ENCODE measurements around the gene UBE2U.
"Not testable (repeated sequence)": the region's sequence is repeated elsewhere in the genome, so short reads cannot be mapped to it uniquely, and the experiment has no call there.

The UBE2U gene

DNA sequence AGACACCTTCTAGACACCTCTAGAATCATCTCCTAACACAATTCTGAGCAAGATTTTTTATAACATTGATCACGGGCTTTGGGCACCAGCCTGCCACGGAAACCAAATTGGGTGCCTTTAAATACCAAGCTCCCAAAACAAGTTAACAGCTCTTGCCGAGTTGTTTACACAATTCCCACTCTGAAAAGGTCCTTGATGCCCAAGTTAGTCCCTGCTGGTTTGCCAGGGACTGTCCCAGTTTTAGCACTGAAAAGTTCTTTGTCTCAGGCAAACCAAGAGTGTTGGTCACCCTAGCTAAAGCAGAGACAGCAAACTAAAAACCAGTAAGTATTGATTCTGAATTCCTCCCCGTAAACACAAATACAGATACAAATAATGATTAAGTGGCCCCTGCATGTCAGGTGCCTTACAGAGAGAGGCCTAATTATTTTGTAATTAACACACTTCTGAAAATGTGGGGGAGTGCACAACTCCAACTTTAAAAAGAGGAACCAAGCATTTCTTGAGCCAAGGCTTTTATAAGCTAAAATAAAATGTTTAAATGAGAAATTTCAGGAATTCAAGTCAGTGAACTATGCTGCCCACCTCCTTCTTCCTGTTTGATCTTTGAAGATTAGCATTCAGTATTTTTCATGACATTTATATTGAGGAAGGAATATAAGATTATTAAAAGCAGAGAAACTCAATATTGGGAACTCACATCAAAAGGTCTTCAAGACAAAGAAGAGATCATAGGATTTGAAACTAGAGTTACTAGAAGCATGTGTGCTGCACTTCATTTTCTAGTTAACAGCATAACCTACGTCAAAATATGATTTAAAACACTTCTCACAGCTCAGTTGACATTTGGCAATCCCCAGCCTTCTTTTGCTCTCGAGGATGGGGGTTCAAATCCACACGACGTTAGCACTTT lies 9.0 kb upstream of the UBE2U start:
- DNase-seq (ENCODE audit: low spot score) = no peak

DNA sequence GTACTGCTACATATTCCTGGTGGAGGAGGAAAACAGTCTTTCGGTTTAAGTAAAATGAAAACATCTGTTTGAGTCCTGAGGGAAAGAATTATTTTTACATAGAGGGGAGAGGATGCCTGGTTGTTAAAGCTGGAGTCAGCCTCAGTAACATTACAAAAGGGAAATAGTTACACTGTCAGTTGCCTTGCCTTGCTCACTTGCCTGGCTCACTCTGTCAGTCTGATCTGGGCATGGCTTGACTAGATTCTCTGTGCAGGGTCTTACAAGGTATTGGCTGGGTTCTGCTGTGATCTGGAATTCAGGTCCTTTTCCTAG lies 8.4 kb upstream of the UBE2U start:
- peak; percentile 56 for DNase-seq (ENCODE audit: low spot score)

DNA sequence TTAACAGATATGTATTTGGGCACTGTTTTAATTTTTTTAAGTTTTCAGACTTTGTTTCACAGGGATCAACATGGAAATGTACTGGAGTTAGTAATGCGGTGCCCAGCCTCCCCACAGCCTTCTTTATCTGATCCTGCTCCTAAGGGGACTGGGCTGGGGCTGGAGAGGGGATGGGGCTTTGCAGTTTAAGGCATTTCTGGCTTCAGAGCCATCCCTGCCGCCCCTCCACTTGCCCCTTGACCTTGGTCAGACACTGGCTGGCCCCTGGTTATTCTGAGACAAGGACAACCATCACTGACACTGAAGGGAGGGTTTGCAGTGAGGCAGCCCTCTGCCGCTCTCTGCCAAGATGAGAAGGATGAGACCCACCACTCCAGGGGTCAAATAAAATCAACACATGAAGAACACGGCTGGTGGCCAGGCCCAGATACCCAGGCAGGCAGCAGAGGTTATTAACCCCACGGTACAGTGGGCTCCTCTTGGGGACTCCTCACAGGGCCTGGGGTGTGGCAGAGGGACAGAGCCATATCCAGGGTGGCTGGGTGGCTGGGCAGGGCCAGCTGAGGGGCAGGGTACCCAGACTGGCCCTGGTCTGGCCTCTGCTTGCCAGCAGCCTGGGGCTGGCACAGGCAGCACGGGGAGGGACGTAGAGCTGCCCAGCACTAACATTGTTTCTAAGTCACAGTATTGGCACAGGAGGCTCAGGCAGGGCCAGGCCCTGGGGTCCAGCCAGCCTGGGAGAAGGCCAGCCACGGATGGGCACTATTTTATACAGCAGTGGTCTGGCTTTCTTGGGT lies 7.2 kb upstream of the UBE2U start:
- DNase-seq (ENCODE audit: low spot score) = no peak

DNA sequence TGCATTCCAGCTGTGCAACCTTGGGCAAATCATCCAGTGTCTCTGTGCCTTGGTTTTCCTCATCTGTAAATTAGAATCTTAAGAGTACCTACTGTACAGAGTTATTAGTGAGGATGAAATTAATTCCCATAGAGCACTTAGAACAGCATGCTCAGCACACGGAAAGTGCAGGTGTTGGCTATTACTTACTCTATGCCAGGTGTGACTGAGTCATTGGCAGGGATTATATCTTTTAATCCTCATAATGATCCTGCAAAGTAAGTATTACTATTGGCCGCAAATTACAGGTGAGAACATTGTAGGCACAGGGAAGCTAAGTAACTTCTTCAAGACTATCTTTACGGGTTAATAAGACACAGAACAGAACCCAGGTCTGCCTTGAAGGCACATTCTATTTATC lies 6.3 kb upstream of the UBE2U start:
- DNase-seq (ENCODE audit: low spot score) = no peak

DNA sequence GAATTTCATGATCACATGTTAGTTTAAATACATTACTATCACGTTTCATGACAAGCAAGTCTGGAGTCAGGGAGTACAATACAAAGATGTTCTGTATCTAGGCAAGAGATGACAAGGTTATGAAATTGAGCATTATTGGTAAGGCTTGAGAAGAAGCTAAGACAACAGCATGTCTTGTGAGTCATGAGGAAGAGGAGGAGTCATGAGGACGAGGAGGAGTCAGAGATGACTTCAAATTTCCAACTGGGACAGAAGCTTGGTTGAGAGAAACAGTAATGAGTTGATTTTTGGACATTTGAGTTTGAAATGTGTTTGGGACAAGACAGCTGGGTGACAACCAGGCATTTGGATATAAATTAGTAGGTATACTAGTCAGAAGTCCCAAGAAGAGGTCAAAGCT lies 4.3 kb upstream of the UBE2U start:
- no peak for DNase-seq (ENCODE audit: low spot score)

DNA sequence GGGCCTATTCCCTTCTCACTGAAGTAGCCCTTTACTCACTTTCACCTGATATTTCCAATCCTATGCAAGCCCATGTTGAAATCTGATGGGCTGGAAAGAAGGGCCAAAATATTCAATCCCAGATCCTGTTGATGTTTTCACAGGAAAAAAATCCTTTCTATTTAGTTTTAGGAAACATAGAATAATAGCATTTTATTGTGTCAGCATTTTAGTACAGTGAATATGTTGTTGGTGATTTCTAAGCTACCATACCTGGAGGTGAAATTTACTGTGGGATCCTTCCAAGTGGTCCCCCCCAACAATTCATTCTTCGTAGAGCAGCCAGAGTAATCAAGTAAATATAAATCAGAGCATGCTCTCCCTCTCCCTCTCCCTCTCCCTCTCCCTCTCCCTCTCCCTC lies 3.4 kb upstream of the UBE2U start:
- no peak for DNase-seq (ENCODE audit: low spot score)

DNA sequence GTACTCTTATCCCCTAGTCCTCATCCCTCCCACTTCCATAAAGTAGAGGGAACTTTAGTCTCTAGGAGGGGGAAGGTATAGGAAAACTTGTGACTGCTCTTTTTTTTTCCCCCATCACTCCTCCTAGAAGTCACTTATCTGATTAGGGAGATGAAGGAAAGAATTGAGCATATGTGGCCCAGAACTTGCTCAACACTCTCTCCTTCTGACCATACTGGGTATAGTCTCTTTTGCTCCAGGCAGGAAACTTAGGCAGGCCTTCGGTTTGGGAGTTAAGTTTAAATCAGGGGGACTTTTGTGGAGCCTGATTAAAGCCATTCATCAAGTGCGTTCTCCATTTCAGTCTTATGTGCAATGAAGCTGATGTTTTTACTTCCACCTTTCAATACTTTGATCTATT lies 5.8 kb downstream of the UBE2U start:
- no peak for DNase-seq (ENCODE audit: low spot score)

DNA sequence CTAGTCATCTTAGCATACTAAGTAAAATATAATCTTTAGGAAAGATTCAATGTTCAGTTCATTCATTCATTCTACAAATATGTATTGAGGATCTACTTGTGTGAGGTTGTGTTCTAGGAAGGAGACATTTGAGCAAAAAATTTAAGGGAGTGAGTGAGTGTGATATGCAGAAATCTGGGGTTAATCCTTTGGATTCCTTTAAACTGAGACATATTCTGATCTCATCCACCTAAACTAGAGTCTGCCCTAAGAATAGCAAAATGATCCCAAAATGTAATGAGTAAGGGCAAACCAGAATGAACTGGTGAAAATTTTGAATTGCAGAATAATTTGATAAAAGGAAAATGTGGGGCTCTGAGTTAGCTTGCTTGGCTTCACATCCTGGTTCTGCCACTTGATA lies 8.6 kb downstream of the UBE2U start:
- peak; percentile 68 for DNase-seq (ENCODE audit: low spot score)

DNA sequence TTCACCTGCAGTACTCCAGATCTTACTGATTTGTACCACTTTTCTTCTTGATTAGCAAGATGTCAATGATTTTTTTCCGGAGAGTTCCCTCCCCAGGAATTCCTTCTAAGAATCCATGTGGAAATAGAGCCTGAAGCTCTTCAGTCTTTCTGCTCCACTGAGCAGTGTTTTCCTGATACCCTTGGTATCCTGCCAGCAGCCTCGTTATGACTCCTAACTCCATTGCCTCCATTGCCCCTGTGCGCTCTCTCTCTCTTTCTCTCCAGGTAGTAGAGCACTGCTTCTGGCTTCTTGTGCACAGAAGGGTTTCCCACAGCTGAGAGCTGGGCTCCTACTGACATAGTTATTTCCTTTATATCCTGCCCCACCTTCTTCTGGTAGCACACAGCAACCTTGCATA lies 12.2 kb downstream of the UBE2U start:
- no peak for DNase-seq (ENCODE audit: low spot score)

DNA sequence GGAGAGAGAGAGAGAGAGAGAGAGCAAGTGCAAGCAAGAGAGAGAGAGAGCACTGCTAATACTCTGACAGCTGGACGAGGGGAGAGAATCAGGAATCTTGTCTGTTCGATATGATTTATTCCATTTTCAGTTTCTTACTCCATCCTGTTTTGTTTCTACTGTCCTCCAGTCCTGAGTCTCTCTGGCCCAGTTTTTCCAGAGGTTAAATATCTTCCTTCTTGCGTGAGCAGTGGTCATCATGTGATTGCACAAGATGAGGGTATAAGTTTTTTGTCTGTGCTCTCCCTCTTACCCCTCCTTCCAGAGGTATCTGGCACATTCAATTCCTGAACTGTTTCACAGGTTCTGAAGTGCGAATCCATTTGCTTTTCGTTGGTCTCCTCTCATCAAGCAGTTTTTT lies 16.8 kb downstream of the UBE2U start:
- DNase-seq (ENCODE audit: low spot score) = no peak

DNA sequence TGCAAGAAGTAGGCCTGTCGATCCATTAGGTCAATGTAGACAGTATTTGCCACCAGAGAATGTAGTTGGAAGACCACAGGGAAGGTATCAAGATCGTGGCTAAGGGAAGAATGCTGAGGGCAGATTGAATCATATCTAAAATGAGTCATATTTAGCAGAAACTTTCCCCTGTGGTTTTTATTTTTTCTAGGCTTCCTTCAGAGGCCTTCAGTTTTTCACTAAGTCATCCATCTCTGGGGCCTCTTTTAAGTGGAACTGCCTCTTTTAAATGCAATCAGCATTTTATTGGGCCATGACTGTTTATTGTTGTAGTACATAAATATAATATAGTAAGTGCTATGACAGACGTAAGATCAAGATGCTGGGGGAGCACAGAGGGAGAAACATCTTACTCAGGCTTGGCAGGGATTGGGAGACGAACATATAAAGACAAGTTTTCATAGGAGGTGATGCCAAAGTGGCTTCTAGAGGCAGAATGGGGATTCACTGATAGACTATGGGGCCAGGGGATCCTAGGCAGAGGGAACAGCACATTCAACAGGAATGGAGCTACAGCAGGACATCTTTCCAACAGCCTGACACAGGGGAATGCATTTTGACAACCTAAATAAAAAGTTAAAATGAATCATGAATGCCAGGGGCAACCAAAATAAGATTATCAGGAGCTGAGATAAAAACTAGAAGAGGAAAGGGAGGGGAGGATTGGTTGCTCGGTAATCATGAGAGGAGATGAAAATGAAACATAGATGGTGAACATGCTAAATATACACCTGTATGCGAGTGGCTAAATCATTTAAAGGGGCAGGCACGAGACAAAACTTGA lies 20.1 kb downstream of the UBE2U start:
- peak; percentile 81 for DNase-seq (ENCODE audit: low spot score)

DNA sequence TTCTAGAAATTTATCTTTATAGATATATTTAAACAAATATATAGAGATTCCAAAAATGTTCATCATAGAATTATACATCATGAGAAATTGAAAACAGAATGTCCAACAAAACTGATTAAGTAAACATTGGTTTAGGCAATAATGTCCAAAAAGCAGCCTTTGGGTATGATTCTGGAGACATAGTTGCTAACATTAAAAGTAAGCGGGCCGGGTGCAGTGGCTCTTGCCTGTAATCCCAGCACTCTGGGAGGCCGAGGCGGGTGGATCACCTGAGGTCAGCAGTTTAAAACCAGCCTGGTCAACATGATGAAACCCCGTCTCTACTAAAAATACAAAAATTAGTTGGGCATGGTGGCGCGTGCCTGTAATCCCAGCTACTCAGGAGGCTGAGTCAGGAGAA lies 20.8 kb downstream of the UBE2U start:
- not testable (repeated sequence) for DNase-seq (ENCODE audit: low spot score)

DNA sequence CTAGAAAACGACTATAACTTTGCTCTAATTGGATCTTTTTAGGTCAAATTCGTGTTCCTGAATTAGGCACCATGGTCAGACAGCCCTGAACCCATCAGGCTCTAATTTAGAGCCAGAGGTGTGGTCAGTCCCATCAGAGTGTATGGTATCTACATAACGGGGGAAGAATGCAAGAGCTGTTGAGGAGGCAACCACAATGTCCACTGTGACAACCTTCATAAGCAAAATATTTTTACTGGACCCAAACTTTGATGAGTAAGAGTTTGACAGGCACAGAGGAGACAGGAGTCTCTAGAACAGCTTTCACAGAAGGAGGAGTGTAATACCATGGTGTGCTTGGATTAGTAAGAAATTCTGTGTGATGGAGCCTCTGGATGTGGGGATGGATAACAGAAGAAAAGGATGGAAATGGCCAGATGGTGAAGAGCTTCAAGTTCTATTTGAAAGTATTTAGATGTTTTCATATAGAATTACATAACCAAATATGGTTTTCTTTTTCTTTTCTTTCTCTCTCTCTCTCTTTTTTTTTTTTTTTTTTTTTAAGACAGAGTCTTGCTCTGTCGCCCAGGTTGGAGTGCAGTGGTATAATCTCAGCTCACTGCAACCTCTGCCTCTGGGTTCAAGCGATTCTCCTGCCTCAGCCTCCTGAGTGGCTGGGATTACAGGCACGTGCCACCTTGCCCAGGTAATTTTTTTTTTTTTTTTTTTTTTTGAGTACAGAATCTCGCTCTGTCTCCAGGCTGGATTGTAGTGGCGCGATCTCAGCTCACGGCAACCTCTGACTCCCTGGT lies 24.9 kb downstream of the UBE2U start:
- DNase-seq (ENCODE audit: low spot score) = peak; percentile 60

DNA sequence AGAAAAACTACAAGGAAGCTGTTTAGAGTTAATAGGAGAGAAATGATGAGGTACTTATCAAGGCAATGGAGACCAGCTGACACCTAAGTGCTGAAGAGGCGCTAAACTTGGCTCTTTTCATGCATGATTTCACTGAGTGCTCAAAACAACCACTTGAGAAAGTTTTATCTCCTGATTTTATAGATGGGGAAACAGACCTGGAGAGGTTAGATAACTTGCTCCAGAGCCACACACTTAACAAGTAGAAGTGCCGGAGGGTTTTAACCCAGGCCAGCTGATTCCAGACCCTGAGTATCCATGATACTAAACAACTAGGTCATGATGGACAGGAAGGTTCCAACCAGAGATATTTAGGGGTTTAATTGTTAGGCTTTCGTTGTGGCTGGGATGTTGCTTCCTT lies 25.9 kb downstream of the UBE2U start:
- DNase-seq (ENCODE audit: low spot score) = no peak

DNA sequence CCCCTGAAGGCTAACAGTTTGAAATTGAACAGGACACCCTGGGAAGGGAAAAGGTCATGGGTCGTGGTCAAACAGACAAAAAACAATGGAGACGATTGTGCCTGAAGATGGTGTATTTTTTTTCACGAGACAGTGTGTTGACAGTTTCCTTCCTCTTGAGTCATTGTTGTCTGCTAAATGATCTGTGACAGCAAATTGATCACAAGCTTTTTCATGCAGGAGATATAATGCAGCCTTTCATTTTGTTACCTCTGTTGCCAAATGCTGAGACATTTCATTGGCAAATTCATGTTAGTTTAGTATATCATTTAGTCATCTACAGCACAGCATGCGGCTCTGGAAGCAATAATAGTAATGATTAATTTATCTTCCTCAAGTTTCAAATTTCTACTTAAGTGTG lies 27.7 kb downstream of the UBE2U start:
- no peak for DNase-seq (ENCODE audit: low spot score)

DNA sequence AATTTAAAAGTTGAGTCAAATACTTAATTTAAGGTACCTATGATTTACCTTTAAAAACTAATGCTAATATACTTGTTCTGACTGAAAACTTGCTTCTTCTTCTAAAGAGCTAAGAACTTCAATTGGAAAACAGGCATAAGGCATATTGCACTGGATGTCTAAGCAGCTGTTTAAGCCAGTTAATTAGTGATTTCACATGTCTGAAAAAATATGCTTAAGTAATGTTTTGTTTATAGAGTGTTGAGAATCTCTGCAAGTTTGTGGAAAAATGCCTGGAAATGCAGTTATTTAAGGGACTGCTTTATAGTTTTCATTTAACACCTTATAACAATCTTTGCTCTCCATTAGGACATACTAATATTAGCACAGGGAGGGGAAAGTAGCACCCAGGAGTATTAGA lies 28.2 kb downstream of the UBE2U start:
- no peak for DNase-seq (ENCODE audit: low spot score)

DNA sequence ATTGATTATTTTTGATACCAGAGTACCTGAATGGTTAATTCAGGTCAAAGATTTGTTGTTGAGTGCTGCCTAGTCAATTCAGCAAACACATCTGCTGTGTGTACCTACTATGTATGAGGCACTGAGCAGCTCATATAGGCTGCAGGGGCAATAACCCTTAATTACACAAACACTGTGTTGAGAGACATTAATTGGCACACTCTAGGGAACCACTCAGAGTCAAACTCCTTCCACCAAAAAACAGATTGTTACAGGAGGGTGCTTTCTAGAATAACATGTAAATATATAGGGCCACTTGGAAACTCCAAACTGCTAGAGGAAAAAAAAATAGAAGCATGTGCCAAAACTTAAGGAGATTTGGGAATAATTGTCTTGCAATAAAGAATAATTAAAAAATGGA lies 31.3 kb downstream of the UBE2U start:
- no peak for DNase-seq (ENCODE audit: low spot score)

DNA sequence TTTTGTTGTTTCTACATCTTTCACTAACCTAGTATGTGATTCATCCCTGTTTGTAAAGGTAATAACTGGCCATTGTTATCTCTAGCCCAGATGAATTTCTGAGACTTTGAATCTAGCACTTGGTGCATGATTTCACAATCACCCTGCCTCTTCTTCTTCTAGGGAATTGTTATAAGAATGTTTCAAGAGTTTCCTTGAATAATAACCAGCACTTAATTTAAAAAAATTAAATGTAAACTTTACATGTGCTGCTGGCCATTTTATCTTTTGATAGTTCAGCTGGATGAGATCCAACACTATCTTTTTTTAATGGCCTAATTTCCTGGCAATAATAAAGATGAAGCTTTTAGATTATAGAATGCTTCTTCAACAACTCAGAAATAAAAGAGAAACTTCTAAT lies 31.8 kb downstream of the UBE2U start:
- DNase-seq (ENCODE audit: low spot score) = no peak

DNA sequence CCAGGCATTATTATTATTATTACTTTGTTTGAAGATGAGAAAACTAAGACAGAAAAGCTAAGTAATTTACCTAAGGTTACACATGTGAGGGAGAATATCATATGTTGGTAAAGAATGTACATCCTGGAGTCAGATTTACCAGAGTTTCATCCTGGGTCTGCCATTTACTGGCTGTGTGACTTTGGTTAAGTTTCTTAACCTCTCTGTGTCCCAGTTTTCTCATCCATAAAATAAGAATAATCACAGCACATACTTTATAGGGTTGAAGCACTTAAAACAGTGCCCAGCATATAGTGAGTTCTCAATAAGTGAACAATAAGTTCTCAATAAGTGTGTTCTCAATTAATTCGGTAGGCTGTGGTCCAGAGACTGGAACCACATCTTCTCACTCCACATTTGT lies 32.5 kb downstream of the UBE2U start:
- DNase-seq (ENCODE audit: low spot score) = no peak

DNA sequence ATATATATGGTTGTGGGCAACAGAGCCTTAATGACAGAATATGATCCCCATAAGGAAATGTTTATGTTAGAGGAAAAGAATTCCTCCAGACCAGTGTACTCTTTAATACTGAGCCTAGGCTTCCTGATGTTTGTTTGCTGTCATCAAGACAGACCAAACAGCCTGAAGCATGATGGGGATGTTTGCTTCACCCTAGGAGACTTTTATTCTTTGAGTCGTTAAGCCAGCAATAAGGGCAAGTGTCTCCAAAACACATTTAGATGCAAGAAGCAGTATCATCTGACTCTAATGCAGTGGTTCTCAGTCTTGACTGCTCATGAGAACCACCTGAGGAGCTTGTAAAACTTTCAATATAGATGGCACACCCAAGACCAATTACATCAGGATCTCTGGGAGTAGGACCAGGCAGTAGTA lies 33.1 kb downstream of the UBE2U start:
- DNase-seq (ENCODE audit: low spot score) = no peak

DNA sequence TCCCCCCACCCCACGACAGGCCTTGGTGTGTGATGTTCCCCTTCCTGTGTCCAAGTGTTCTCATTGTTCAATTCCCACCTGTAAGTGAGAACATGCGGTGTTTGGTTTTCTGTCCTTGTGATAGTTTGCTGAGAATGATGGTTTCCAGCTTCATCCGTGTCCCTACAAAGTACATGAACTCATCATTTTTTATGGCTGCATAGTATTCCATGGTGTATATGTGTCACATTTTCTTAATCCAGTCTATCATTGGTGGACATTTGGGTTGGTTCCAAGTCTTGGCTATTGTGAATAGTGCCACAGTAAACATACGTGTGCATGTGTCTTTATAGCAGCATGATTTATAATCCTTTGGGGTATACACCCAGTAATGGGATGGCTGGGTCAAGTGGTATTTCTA lies 36.1 kb downstream of the UBE2U start:
- DNase-seq (ENCODE audit: low spot score) = not testable (repeated sequence)

DNA sequence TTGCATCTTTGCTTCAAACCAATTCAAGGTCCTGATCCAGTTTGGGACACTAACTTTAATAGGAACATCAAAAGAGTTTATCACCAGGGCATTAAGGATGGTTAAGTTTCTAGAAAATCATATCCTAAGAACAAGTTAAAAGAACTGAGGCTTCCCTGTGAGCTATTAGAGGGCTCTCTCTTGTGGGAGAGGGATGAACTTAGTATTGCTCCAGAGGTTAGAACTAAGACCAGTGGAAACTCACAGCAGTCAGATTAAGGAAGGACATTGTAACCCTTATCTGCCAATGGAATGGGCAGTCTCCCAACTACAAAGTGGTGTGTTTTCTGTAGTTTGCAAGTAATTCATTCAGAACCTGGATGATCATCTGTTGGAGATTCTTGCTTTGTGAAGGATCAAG lies 36.8 kb downstream of the UBE2U start:
- peak; percentile 23 for DNase-seq (ENCODE audit: low spot score)

Measured in AG20443 (cell line).